ENCODE measurements around the gene CCDC18.
A peak's percentile ranks its signal among the peaks of the same experiment; 100 is the strongest.
"Not testable (repeated sequence)": the region's sequence is repeated elsewhere in the genome, so short reads cannot be mapped to it uniquely, and the experiment has no call there.

The CCDC18 gene

GRCh38 chr1:93171549-93172034 lies 8.9 kb upstream of the CCDC18 start:
- DNase-seq (ENCODE audit: low read depth), result no peak

GRCh38 chr1:93172778-93173177 lies 7.7 kb upstream of the CCDC18 start:
- DNase-seq (ENCODE audit: low read depth), result no peak

- not testable (repeated sequence) for DNase-seq (ENCODE audit: low read depth)
These were observed 5.9 kb upstream of the CCDC18 start for GRCh38 chr1:93174638-93175037.

GRCh38 chr1:93177991-93178390 lies 2.5 kb upstream of the CCDC18 start:
- DNase-seq (ENCODE audit: low read depth), result no peak

- DNase-seq (ENCODE audit: low read depth), result no peak
These were observed 2.1 kb upstream of the CCDC18 start for GRCh38 chr1:93178418-93178817.

GRCh38 chr1:93179886-93180722 lies 420 bp upstream of the CCDC18 start, which contains the start of gene TMED5:
Gene TMED5, minus strand, starts transcription at chr1:93180413. Its CDS starts 171 bp downstream, at chr1:93180242.
- DNase-seq (ENCODE audit: low read depth), result peak; percentile 87

GRCh38 chr1:93186667-93187066 lies 6.1 kb downstream of the CCDC18 start:
- no peak for DNase-seq (ENCODE audit: low read depth)

- no peak for DNase-seq (ENCODE audit: low read depth)
These were observed 9.9 kb downstream of the CCDC18 start for GRCh38 chr1:93190432-93190831.

- no peak for DNase-seq (ENCODE audit: low read depth)
These were observed 13.9 kb downstream of the CCDC18 start for GRCh38 chr1:93194231-93194990.

- no peak for DNase-seq (ENCODE audit: low read depth)
These were observed 16.1 kb downstream of the CCDC18 start for GRCh38 chr1:93196591-93196990.

GRCh38 chr1:93199150-93199549 lies 18.6 kb downstream of the CCDC18 start:
- no peak for DNase-seq (ENCODE audit: low read depth)

- DNase-seq (ENCODE audit: low read depth), result no peak
These were observed 19.6 kb downstream of the CCDC18 start for GRCh38 chr1:93200086-93200620.

- DNase-seq (ENCODE audit: low read depth), result no peak
These were observed 20.2 kb downstream of the CCDC18 start for GRCh38 chr1:93200714-93201113.

- no peak for DNase-seq (ENCODE audit: low read depth)
These were observed 25.5 kb downstream of the CCDC18 start for GRCh38 chr1:93205892-93206566.

GRCh38 chr1:93206567-93206954 lies 26.0 kb downstream of the CCDC18 start:
- DNase-seq (ENCODE audit: low read depth), result no peak

GRCh38 chr1:93207211-93207610 lies 26.7 kb downstream of the CCDC18 start:
- no peak for DNase-seq (ENCODE audit: low read depth)

- no peak for DNase-seq (ENCODE audit: low read depth)
These were observed 34.8 kb downstream of the CCDC18 start for GRCh38 chr1:93215322-93215721.

- DNase-seq (ENCODE audit: low read depth), result no peak
These were observed 38.9 kb downstream of the CCDC18 start for GRCh38 chr1:93219443-93219842.

GRCh38 chr1:93220716-93221115 lies 40.2 kb downstream of the CCDC18 start:
- DNase-seq (ENCODE audit: low read depth), result not testable (repeated sequence)

GRCh38 chr1:93221913-93222312 lies 41.4 kb downstream of the CCDC18 start:
- DNase-seq (ENCODE audit: low read depth), result no peak

- DNase-seq (ENCODE audit: low read depth), result no peak
These were observed 42.6 kb downstream of the CCDC18 start for GRCh38 chr1:93223023-93223675.

GRCh38 chr1:93235261-93235660 lies 54.7 kb downstream of the CCDC18 start:
- DNase-seq (ENCODE audit: low read depth), result no peak

Data from activated T-cell treated with anti-CD3 and anti-CD28 coated beads for 1 hour (primary cell).